ENCODE measurements around the gene HLA-F.
A peak's percentile ranks its signal among the peaks of the same experiment; 100 is the strongest.

The HLA-F gene

DNA sequence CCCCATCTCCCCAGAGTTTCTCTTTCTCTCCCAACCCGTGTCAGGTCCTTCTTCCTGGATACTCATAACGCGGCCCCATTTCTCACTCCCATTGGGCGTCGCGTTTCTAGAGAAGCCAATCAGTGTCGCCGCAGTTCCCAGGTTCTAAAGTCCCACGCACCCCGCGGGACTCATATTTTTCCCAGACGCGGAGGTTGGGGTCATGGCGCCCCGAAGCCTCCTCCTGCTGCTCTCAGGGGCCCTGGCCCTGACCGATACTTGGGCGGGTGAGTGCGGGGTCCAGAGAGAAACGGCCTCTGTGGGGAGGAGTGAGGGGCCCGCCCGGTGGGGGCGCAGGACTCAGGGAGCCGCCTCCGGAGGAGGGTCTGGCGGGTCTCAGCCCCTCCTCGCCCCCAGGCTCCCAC lies at the start of gene HLA-F:
TSS of gene HLA-F (plus strand) at position 173 of the 404 bp plus-strand sequence. CDS start at position 203, 30 bp downstream.
- H3K4me3 ChIP-seq (replicated peaks; ENCODE audit: low read depth, low read length), result peak within 1 kb of the TSS; percentile 62
- DNase-seq (ENCODE audit: low read depth), result peak; percentile 82
- TF ChIP-seq, protein P1, sequence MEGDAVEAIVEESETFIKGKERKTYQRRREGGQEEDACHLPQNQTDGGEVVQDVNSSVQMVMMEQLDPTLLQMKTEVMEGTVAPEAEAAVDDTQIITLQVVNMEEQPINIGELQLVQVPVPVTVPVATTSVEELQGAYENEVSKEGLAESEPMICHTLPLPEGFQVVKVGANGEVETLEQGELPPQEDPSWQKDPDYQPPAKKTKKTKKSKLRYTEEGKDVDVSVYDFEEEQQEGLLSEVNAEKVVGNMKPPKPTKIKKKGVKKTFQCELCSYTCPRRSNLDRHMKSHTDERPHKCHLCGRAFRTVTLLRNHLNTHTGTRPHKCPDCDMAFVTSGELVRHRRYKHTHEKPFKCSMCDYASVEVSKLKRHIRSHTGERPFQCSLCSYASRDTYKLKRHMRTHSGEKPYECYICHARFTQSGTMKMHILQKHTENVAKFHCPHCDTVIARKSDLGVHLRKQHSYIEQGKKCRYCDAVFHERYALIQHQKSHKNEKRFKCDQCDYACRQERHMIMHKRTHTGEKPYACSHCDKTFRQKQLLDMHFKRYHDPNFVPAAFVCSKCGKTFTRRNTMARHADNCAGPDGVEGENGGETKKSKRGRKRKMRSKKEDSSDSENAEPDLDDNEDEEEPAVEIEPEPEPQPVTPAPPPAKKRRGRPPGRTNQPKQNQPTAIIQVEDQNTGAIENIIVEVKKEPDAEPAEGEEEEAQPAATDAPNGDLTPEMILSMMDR (IDR thresholded peaks at IDR 0.05; ENCODE audit: low read length, missing control alignments), result no peak

DNA sequence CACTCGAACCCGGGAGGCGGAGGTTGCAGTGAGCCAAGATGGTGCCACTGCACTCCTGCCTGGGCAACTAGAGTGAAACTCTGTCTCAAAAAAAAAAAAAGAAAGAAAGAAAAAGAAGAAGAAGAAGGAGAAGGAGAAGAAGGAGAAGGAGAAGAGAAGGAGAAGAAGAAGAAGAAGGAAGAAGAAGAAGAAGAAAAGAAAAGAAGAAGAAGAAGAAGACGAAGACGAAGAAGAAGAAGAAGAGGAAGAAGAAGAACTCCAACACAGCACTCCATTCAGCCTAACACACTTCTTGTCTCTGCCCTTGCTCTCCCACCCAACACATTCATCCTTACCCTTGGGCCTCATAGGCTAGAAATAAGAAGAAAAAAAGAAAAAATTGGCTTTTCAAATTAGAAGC lies 49.2 kb upstream of the HLA-F start:
- no peak overlapping the region for H3K4me3 ChIP-seq (replicated peaks; ENCODE audit: low read depth, low read length)
- DNase-seq (ENCODE audit: low read depth), result no peak
- TF ChIP-seq, protein P1 (IDR thresholded peaks at IDR 0.05; ENCODE audit: low read length, missing control alignments), result no peak

GRCh38 chr6:29675561-29675960 lies 47.7 kb upstream of the HLA-F start:
- H3K4me3 ChIP-seq (replicated peaks; ENCODE audit: low read depth, low read length), result no peak overlapping the region
- no peak for DNase-seq (ENCODE audit: low read depth)
- TF ChIP-seq, protein P1 (IDR thresholded peaks at IDR 0.05; ENCODE audit: low read length, missing control alignments), result no peak

- H3K4me3 ChIP-seq (replicated peaks; ENCODE audit: low read depth, low read length), result no peak overlapping the region
- DNase-seq (ENCODE audit: low read depth), result peak; percentile 71
- TF ChIP-seq, protein P1 (IDR thresholded peaks at IDR 0.05; ENCODE audit: low read length, missing control alignments), result no peak
Measured at GRCh38 chr6:29676981-29677601, 46.1 kb upstream of the HLA-F start.

DNA sequence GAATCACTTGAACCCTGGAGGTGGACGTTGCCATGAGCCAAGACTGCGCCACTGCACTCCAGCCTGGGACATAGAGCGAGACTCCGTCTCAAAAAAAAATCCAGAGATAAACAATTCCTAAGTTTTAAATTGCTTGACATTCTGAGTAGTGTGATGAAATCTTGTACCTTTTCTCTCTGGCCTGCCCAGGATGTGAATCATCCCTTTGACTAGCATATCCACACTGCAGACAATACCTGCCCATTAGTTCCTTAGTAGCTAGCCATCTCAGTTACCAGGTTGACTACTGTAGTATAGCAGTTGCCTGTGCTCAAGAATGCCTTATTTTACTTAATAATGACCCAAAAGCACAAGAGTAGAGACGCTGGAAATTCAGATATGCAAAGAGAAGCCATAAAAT lies 45.1 kb upstream of the HLA-F start:
- no peak overlapping the region for H3K4me3 ChIP-seq (replicated peaks; ENCODE audit: low read depth, low read length)
- TF ChIP-seq, protein P1 (IDR thresholded peaks at IDR 0.05; ENCODE audit: low read length, missing control alignments), result no peak
- peak; percentile 32 for DNase-seq (ENCODE audit: low read depth)

- H3K4me3 ChIP-seq (replicated peaks; ENCODE audit: low read depth, low read length), result peak overlapping the region; percentile 31
- TF ChIP-seq, protein P1 (IDR thresholded peaks at IDR 0.05; ENCODE audit: low read length, missing control alignments), result no peak
Measured at GRCh38 chr6:29679962-29680361, 43.3 kb upstream of the HLA-F start.

DNA sequence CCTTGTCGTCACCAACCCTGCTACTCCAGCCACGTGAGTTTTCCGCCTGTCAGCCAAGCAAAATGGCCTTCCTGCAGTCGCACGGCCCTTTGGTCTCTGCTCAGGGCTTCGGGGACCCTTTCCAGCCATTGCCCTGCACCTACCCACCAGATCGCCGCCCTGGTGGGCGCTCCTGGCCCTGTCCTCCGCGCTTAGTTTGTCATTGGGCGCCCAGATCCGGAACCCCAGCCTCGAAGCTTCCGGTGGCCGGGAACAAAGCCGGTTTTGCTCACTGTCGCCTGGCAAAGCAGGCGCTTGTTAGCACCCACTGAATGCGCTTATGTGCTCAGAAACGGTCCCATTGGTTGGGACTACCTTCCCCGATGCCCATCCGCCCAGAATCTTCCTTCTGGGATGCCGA lies 42.8 kb upstream of the HLA-F start:
- peak overlapping the region; percentile 31 for H3K4me3 ChIP-seq (replicated peaks; ENCODE audit: low read depth, low read length)
- DNase-seq (ENCODE audit: low read depth), result no peak
- TF ChIP-seq, protein P1 (IDR thresholded peaks at IDR 0.05; ENCODE audit: low read length, missing control alignments), result no peak

More at GRCh38 chr6:29679962-29680361, 43.3 kb upstream of the HLA-F start:
- DNase-seq (ENCODE audit: low read depth), result no peak
